H1 (cell line): Measurements from ENCODE around the gene TMEM232. TPM values are rescaled to one million over a fixed set of nuclear protein-coding genes. Genes with fewer than 3 reads are reported as not detected.

ENCODE experiments used
- BACH1 ChIP-seq: IDR thresholded peaks from 2 replicates; pipeline ENCODE4 v1.6.1; 2012; ENCODE audit warnings: low read length, improper control_type of control experiment
- MAFK ChIP-seq: IDR thresholded peaks from 2 replicates; pipeline ENCODE4 v1.6.1; 2012; ENCODE audit warnings: low read depth, mild to moderate bottlenecking, improper control_type of control experiment, low read length
- PHF8 ChIP-seq: fragments of 200-600 bp; sonication (generic); conservative IDR thresholded peaks from 2 replicates; pipeline ENCODE4 v1.7.1; 2012; ENCODE audit warnings: low read depth, mild to moderate bottlenecking, inconsistent platforms, low read length, moderate library complexity
- polyA plus RNA-seq, 7 experiments: library from polyadenylated mRNA; depleted of rRNA in 3 of 7; stranded (reverse) in 5 of 7; unstranded in 2 of 7; fragments of >200 nt in 5 of 7; fragments of 200-250 nt in 2 of 7; gene quantifications; 1 replicate in 5 of 7; 2 replicates in 1 of 7; 4 replicates in 1 of 7; pipeline versions ENCODE4 v1.2.1 to v1.2.3, GENCODE V29; 2011 to 2013; ENCODE audit warnings: missing spikeins in 2 of 7, mixed read lengths in 2 of 7
- total RNA-seq: library from RNA; stranded (reverse); fragmentation: NEBNext Ultra II Directional; extraction: Animal tissue kit (Norgen Biotek cat#: 25700); gene quantifications from 2 replicates; pipeline ENCODE4 v1.2.1, GENCODE V29; 2021
- TF ChIP-seq, protein P1 (sequence below), 3 experiments: IDR thresholded peaks; 1 replicate in 2 of 3; 2 replicates in 1 of 3; pipeline versions ENCODE4 v1.5.1 to v1.6.1; 2011; ENCODE audit warnings: low read length in 3 of 3, mild to moderate bottlenecking in 3 of 3, inconsistent platforms in 2 of 3, low read depth in 1 of 3, moderate library complexity in 1 of 3; ENCODE audit not compliant: insufficient read depth in 1 of 3; ENCODE audit errors: control extremely low read depth in 1 of 3

TMEM232 gene
- total and polyA plus RNA-seq, 2 of the 8 experiments (the other 6 are each of a cell fraction or from before 2014, with no cell fraction given), result 0.38 to 1.3 TPM

DNA sequence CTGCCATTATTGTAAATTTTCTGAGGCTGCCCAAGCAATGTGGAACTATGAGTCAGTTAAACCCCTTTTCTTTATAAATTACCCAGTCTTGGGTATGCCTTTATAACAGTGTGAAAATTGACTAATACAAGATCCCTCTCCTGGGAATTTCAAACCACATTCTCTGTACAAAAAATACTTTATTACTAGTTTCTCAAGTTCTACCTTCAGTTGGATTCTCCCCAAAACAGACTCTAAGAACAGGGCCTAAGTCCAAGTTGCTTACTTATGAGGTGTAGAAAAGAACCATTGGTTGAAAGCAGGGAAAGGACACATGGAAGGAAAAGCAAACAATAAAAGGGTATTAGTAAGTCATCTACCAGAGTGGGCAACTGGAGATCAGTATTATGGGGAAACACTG lies 343.2 kb downstream of the TMEM232 start (continued):
- TF ChIP-seq PHF8 (no peak), BACH1 (no peak), MAFK (no peak)
- TF ChIP-seq, protein P1, sequence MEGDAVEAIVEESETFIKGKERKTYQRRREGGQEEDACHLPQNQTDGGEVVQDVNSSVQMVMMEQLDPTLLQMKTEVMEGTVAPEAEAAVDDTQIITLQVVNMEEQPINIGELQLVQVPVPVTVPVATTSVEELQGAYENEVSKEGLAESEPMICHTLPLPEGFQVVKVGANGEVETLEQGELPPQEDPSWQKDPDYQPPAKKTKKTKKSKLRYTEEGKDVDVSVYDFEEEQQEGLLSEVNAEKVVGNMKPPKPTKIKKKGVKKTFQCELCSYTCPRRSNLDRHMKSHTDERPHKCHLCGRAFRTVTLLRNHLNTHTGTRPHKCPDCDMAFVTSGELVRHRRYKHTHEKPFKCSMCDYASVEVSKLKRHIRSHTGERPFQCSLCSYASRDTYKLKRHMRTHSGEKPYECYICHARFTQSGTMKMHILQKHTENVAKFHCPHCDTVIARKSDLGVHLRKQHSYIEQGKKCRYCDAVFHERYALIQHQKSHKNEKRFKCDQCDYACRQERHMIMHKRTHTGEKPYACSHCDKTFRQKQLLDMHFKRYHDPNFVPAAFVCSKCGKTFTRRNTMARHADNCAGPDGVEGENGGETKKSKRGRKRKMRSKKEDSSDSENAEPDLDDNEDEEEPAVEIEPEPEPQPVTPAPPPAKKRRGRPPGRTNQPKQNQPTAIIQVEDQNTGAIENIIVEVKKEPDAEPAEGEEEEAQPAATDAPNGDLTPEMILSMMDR (IDR thresholded peaks at IDR 0.05; ENCODE audit: control extremely low read depth in 1 of 3, insufficient read depth in 1 of 3, low read depth in 1 of 3, low read length in 3 of 3), result no peak
